Ectodermal cell (in vitro differentiated cells): ENCODE results near the gene MBD6.

Source experiments
- H3K27ac ChIP-seq: 2 replicates; pipeline ENCODE4 v1.7.0; 2013; ENCODE audit warnings: mild to moderate bottlenecking, low read depth, low read length; ENCODE audit not compliant: insufficient read depth, poor library complexity, severe bottlenecking
- H3K27me3 ChIP-seq: 2 replicates; pipeline ENCODE4 v1.7.0; 2013; ENCODE audit warnings: mild to moderate bottlenecking, low read length; ENCODE audit not compliant: insufficient read depth, control insufficient read depth, poor library complexity, severe bottlenecking
- H3K36me3 ChIP-seq: one replicate; pipeline ENCODE4 v1.7.0; 2013; ENCODE audit warnings: low read length; ENCODE audit not compliant: control insufficient read depth, insufficient read depth
- H3K4me1 ChIP-seq: one replicate; pipeline ENCODE4 v1.7.0; 2013; ENCODE audit warnings: low read length; ENCODE audit not compliant: control insufficient read depth, insufficient read depth
- H3K4me3 ChIP-seq: 2 replicates; pipeline ENCODE4 v1.7.0; 2013; ENCODE audit warnings: low read depth, low read length, control low read depth; ENCODE audit not compliant: insufficient read depth
- H3K9me3 ChIP-seq: 2 replicates; pipeline ENCODE4 v1.7.0; 2013; ENCODE audit warnings: mild to moderate bottlenecking, low read length, moderate library complexity; ENCODE audit not compliant: control insufficient read depth
- WGBS, 2 experiments: methylation state at CpG; one replicate each; pipeline ENCODE4 v1.1.7; 2013; ENCODE audit warnings: missing lambda C conversion rate in 2 of 2; 5-methylcytosine and 5-hydroxymethylcytosine counted together

The MBD6 gene

GRCh38 chr12:57539134-57539768 lies 16.6 kb downstream of the MBD6 start:
- no peak overlapping the region for H3K27ac ChIP-seq
- H3K4me3 ChIP-seq: no peak overlapping the region
- H3K9me3 ChIP-seq: no peaks in the 10 kb centered on the region
- 86 to 94% methylated on average over 5 of the region's 5 CpGs for WGBS, 2 experiments
- H3K36me3 ChIP-seq: peaks cover 14% of the 10 kb centered on the region
- no peaks in the 10 kb centered on the region for H3K4me1 ChIP-seq
- no peaks in the 10 kb centered on the region for H3K27me3 ChIP-seq

- Histone ChIP-seq H3K27ac (no peak overlapping the region), H3K4me3 (no peak overlapping the region), H3K4me1 (peaks cover 1% of the 10 kb centered on the region), H3K36me3 (peaks cover 10% of the 10 kb centered on the region), H3K27me3 (no peaks in the 10 kb centered on the region), H3K9me3 (no peaks in the 10 kb centered on the region)
- 90 to 91% methylated on average over 2 of the region's 2 CpGs for WGBS, 2 experiments
Measured at GRCh38 chr12:57541001-57541400, 18.4 kb downstream of the MBD6 start.

- Histone ChIP-seq H3K4me1 (peaks cover 5% of the 10 kb centered on the region), H3K36me3 (peaks cover 10% of the 10 kb centered on the region), H3K9me3 (no peaks in the 10 kb centered on the region), H3K4me3 (no peak overlapping the region), H3K27me3 (no peaks in the 10 kb centered on the region), H3K27ac (no peak overlapping the region)
- 81 to 100% methylated on average over 2 of the region's 2 CpGs for WGBS, 2 experiments
Measured at GRCh38 chr12:57541717-57542116, 19.1 kb downstream of the MBD6 start.

GRCh38 chr12:57543581-57543980 lies 21.0 kb downstream of the MBD6 start:
- Histone ChIP-seq H3K9me3 (no peaks in the 10 kb centered on the region), H3K27me3 (peaks cover 11% of the 10 kb centered on the region), H3K4me3 (no peak overlapping the region), H3K36me3 (peaks cover 10% of the 10 kb centered on the region), H3K27ac (no peak overlapping the region), H3K4me1 (peaks cover 5% of the 10 kb centered on the region)
- 95 to 96% methylated on average over 2 of the region's 2 CpGs for WGBS, 2 experiments

GRCh38 chr12:57545809-57546437 lies 23.3 kb downstream of the MBD6 start:
- Histone ChIP-seq H3K36me3 (peaks cover 5% of the 10 kb centered on the region), H3K4me1 (peaks cover 7% of the 10 kb centered on the region), H3K4me3 (peak overlapping the region; percentile 71), H3K9me3 (no peaks in the 10 kb centered on the region), H3K27me3 (peaks cover 33% of the 10 kb centered on the region), H3K27ac (no peak overlapping the region)
- WGBS, 2 experiments: 67 to 70% methylated on average over 15 of the region's 15 CpGs

- Histone ChIP-seq H3K27ac (no peak within 1 kb of the TSS), H3K4me1 (peaks cover 13% of the 10 kb centered on the region), H3K36me3 (peaks cover 2% of the 10 kb centered on the region), H3K9me3 (no peaks in the 10 kb centered on the region), H3K4me3 (peak within 1 kb of the TSS; percentile 71), H3K27me3 (peaks cover 33% of the 10 kb centered on the region)
- WGBS, 2 experiments: 1% methylated on average over 56 of the region's 56 CpGs
Measured at GRCh38 chr12:57546438-57547287, 24.0 kb downstream of the MBD6 start, which contains the start of gene DCTN2. DCTN2 (minus strand) TSS chr12:57547192; CDS start chr12:57547063, 129 bp downstream.

GRCh38 chr12:57547288-57548012 lies 24.8 kb downstream of the MBD6 start:
- peaks cover 21% of the 10 kb centered on the region for H3K4me1 ChIP-seq
- no peak overlapping the region for H3K27ac ChIP-seq
- peak overlapping the region; percentile 71 for H3K4me3 ChIP-seq
- WGBS, 2 experiments: 22 to 23% methylated on average over 5 to 7 of the region's 9 CpGs
- no peaks in the 10 kb centered on the region for H3K9me3 ChIP-seq
- no peaks in the 10 kb centered on the region for H3K36me3 ChIP-seq
- peaks cover 33% of the 10 kb centered on the region for H3K27me3 ChIP-seq

- 80 to 100% methylated on average over 1 to 2 of the region's 2 CpGs for WGBS, 2 experiments
- no peak overlapping the region for H3K27ac ChIP-seq
- no peaks in the 10 kb centered on the region for H3K9me3 ChIP-seq
- H3K27me3 ChIP-seq: peaks cover 33% of the 10 kb centered on the region
- H3K4me3 ChIP-seq: no peak overlapping the region
- no peaks in the 10 kb centered on the region for H3K36me3 ChIP-seq
- H3K4me1 ChIP-seq: peaks cover 23% of the 10 kb centered on the region
Measured at GRCh38 chr12:57548013-57548315, 25.3 kb downstream of the MBD6 start.

GRCh38 chr12:57548488-57548887 lies 25.9 kb downstream of the MBD6 start:
- peaks cover 33% of the 10 kb centered on the region for H3K27me3 ChIP-seq
- H3K27ac ChIP-seq: no peak overlapping the region
- no peak overlapping the region for H3K4me3 ChIP-seq
- H3K36me3 ChIP-seq: no peaks in the 10 kb centered on the region
- WGBS, 2 experiments: 72 to 88% methylated on average over 2 of the region's 2 CpGs
- peaks cover 28% of the 10 kb centered on the region for H3K4me1 ChIP-seq
- H3K9me3 ChIP-seq: no peaks in the 10 kb centered on the region
